ENCODE measurements around the gene HMGCLL1.

Gene HMGCLL1

GRCh38 chr6:55410674-55411073, 168.3 kb downstream of the HMGCLL1 start:
- TF ChIP-seq SUZ12 (IDR thresholded peaks at IDR 0.05) = no peak
- no peak for TF ChIP-seq FOXK2 (IDR thresholded peaks at IDR 0.05)
- TF ChIP-seq BHLHE40 (IDR thresholded peaks at IDR 0.05; ENCODE audit: borderline replicate concordance) = no peak
- TF ChIP-seq HDGF (IDR thresholded peaks at IDR 0.05; ENCODE audit: borderline replicate concordance) = no peak
- TF ChIP-seq ELF4 (IDR thresholded peaks at IDR 0.05) = no peak
- TF ChIP-seq FOXM1 (IDR thresholded peaks at IDR 0.05; ENCODE audit: borderline replicate concordance) = no peak
- no peak for TF ChIP-seq LEF1 (IDR thresholded peaks at IDR 0.05; ENCODE audit: borderline replicate concordance)
- no peak for TF ChIP-seq PKNOX1 (IDR thresholded peaks at IDR 0.05)
- no peak for TF ChIP-seq NFRKB (IDR thresholded peaks at IDR 0.05)
- TF ChIP-seq FOXA1 (IDR thresholded peaks at IDR 0.05) = no peak
- TF ChIP-seq SP1 (IDR thresholded peaks at IDR 0.05) = no peak
- TF ChIP-seq CTBP1 (IDR thresholded peaks at IDR 0.05; ENCODE audit: borderline replicate concordance) = no peak
- TF ChIP-seq ARNT (IDR thresholded peaks at IDR 0.05) = no peak
- no peak for TF ChIP-seq TARDBP (IDR thresholded peaks at IDR 0.05)
- no peak for TF ChIP-seq ZNF384 (IDR thresholded peaks at IDR 0.05)
- TF ChIP-seq L3MBTL2 (conservative IDR thresholded peaks at IDR 0.05) = no peak
- DNase-seq (ENCODE audit: extremely low spot score) = no peak
- CTCF ChIA-PET = no interaction called here
- POLR2A ChIA-PET = no interaction called here

GRCh38 chr6:55405474-55406235, 173.3 kb downstream of the HMGCLL1 start:
- POLR2A ChIA-PET = no interaction called here
- TF ChIP-seq SP1 (IDR thresholded peaks at IDR 0.05) (no peak), ELF4 (IDR thresholded peaks at IDR 0.05) (no peak), BHLHE40 (IDR thresholded peaks at IDR 0.05; ENCODE audit: borderline replicate concordance) (no peak), PKNOX1 (IDR thresholded peaks at IDR 0.05) (no peak), L3MBTL2 (conservative IDR thresholded peaks at IDR 0.05) (no peak), TARDBP (IDR thresholded peaks at IDR 0.05) (no peak), FOXK2 (IDR thresholded peaks at IDR 0.05) (no peak), HDGF (IDR thresholded peaks at IDR 0.05; ENCODE audit: borderline replicate concordance) (no peak), ARNT (IDR thresholded peaks at IDR 0.05) (no peak), LEF1 (IDR thresholded peaks at IDR 0.05; ENCODE audit: borderline replicate concordance) (no peak), FOXM1 (IDR thresholded peaks at IDR 0.05; ENCODE audit: borderline replicate concordance) (no peak), NFRKB (IDR thresholded peaks at IDR 0.05) (no peak), SUZ12 (IDR thresholded peaks at IDR 0.05) (no peak)
- CTCF ChIA-PET = no interaction called here
- no peak for DNase-seq (ENCODE audit: extremely low spot score)

- TF ChIP-seq PKNOX1 (IDR thresholded peaks at IDR 0.05) (no peak), SP1 (IDR thresholded peaks at IDR 0.05) (no peak), HDGF (IDR thresholded peaks at IDR 0.05; ENCODE audit: borderline replicate concordance) (no peak), L3MBTL2 (conservative IDR thresholded peaks at IDR 0.05) (no peak), SUZ12 (IDR thresholded peaks at IDR 0.05) (no peak), ZNF384 (IDR thresholded peaks at IDR 0.05) (no peak), ARNT (IDR thresholded peaks at IDR 0.05) (no peak), LEF1 (IDR thresholded peaks at IDR 0.05; ENCODE audit: borderline replicate concordance) (no peak), CTBP1 (IDR thresholded peaks at IDR 0.05; ENCODE audit: borderline replicate concordance) (no peak), FOXM1 (IDR thresholded peaks at IDR 0.05; ENCODE audit: borderline replicate concordance) (no peak)
- POLR2A ChIA-PET = no interaction called here
- CTCF ChIA-PET = no interaction called here
- DNase-seq (ENCODE audit: extremely low spot score) = no peak
Observed at GRCh38 chr6:55399351-55399750, 179.6 kb downstream of the HMGCLL1 start.

- ChIA-PET CTCF (no interaction called here), POLR2A (no interaction called here)
- TF ChIP-seq NFRKB (IDR thresholded peaks at IDR 0.05) (no peak), ELF4 (IDR thresholded peaks at IDR 0.05) (no peak), BHLHE40 (IDR thresholded peaks at IDR 0.05; ENCODE audit: borderline replicate concordance) (no peak), SUZ12 (IDR thresholded peaks at IDR 0.05) (no peak), SP1 (IDR thresholded peaks at IDR 0.05) (no peak), FOXM1 (IDR thresholded peaks at IDR 0.05; ENCODE audit: borderline replicate concordance) (no peak), PKNOX1 (IDR thresholded peaks at IDR 0.05) (no peak), HDGF (IDR thresholded peaks at IDR 0.05; ENCODE audit: borderline replicate concordance) (no peak), LEF1 (IDR thresholded peaks at IDR 0.05; ENCODE audit: borderline replicate concordance) (no peak), L3MBTL2 (conservative IDR thresholded peaks at IDR 0.05) (no peak), FOXK2 (IDR thresholded peaks at IDR 0.05) (no peak), CTBP1 (IDR thresholded peaks at IDR 0.05; ENCODE audit: borderline replicate concordance) (no peak), TARDBP (IDR thresholded peaks at IDR 0.05) (no peak), FOXA1 (IDR thresholded peaks at IDR 0.05) (no peak), ZNF384 (IDR thresholded peaks at IDR 0.05) (no peak)
- no peak for DNase-seq (ENCODE audit: extremely low spot score)
Observed at GRCh38 chr6:55397986-55398385, 181.0 kb downstream of the HMGCLL1 start.

- DNase-seq (ENCODE audit: extremely low spot score) = no peak
- ChIA-PET CTCF (interaction anchor here (0.6 kb wide), 1 partner anchor 195 kb away, joined by 3 read pairs; no protein-coding TSS in a partner anchor), POLR2A (no interaction called here)
- TF ChIP-seq L3MBTL2 (conservative IDR thresholded peaks at IDR 0.05) (no peak), FOXA1 (IDR thresholded peaks at IDR 0.05) (no peak)
Observed at GRCh38 chr6:55395871-55396270, 183.1 kb downstream of the HMGCLL1 start.
